ENCODE results near the gene FHOD1.
A peak's percentile ranks its signal among the peaks of the same experiment; 100 is the strongest.

Gene FHOD1

DNA sequence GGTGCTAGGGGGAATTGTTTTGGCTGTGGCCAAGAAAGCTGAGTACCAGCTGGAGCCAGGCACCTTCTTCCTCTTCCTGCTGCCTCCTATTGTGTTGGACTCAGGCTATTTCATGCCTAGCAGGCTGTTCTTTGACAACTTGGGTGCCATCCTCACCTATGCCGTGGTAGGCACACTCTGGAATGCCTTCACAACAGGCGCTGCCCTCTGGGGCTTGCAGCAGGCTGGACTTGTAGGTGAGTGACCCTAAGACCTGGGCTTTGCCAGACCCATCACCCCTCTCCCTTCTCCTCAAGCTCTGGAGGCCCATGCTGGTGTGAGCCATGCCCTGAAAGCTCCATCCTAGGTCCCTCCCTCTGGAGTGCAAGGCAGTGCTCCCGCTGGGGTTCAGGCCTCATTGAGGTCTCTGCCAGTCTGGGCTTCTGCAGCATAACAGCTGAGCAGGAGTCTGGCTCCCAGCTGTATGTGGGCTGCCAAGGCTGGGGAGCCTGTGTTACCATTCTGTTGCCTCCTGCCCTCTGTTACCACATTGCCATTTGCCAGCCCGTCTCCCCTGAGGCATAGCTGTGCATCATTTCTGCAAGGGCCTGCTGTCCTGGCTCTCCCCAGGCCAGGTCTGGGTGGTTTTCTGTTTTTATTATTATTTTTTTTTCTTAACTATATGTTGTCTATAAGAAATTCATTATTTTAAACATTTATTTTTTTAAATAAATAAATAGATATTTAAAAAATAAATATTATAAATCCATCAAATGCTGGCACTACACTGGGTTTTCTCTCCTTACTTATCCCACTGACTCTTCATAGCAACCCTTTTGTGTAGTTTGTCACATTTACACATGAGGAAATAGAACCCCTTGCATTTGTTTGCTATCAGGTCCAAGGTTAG, 5.6 kb upstream of the FHOD1 start:
- Histone ChIP-seq H3K4me3 (replicated peaks; ENCODE audit: insufficient read depth, low read length) (no peak overlapping the region), H3K27ac (replicated peaks) (no peak overlapping the region), H3K27me3 (ENCODE audit: insufficient read depth, poor library complexity, severe bottlenecking) (peaks cover 21% of the 10 kb centered on the region)
- DNase-seq (ENCODE audit: low read depth in 1 of 2, low spot score in 1 of 2) = no peak
- TF ChIP-seq REST (IDR thresholded peaks at IDR 0.05; ENCODE audit: insufficient replicate concordance, low read depth) = no peak
- TF ChIP-seq, protein P1, sequence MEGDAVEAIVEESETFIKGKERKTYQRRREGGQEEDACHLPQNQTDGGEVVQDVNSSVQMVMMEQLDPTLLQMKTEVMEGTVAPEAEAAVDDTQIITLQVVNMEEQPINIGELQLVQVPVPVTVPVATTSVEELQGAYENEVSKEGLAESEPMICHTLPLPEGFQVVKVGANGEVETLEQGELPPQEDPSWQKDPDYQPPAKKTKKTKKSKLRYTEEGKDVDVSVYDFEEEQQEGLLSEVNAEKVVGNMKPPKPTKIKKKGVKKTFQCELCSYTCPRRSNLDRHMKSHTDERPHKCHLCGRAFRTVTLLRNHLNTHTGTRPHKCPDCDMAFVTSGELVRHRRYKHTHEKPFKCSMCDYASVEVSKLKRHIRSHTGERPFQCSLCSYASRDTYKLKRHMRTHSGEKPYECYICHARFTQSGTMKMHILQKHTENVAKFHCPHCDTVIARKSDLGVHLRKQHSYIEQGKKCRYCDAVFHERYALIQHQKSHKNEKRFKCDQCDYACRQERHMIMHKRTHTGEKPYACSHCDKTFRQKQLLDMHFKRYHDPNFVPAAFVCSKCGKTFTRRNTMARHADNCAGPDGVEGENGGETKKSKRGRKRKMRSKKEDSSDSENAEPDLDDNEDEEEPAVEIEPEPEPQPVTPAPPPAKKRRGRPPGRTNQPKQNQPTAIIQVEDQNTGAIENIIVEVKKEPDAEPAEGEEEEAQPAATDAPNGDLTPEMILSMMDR (IDR thresholded peaks at IDR 0.05; ENCODE audit: insufficient read depth, low read length) = no peak
- TF ChIP-seq GABPA (IDR thresholded peaks at IDR 0.05; ENCODE audit: low read depth) = no peak
- no peak for TF ChIP-seq SPI1 (IDR thresholded peaks at IDR 0.05; ENCODE audit: borderline replicate concordance, low read depth)
- TF ChIP-seq POLR2AphosphoS5 (IDR thresholded peaks at IDR 0.05; ENCODE audit: low read depth) = no peak

GRCh38 chr16:67250045-67250327, 2.7 kb upstream of the FHOD1 start:
- H3K4me3 ChIP-seq (replicated peaks; ENCODE audit: insufficient read depth, low read length) = no peak overlapping the region

DNA sequence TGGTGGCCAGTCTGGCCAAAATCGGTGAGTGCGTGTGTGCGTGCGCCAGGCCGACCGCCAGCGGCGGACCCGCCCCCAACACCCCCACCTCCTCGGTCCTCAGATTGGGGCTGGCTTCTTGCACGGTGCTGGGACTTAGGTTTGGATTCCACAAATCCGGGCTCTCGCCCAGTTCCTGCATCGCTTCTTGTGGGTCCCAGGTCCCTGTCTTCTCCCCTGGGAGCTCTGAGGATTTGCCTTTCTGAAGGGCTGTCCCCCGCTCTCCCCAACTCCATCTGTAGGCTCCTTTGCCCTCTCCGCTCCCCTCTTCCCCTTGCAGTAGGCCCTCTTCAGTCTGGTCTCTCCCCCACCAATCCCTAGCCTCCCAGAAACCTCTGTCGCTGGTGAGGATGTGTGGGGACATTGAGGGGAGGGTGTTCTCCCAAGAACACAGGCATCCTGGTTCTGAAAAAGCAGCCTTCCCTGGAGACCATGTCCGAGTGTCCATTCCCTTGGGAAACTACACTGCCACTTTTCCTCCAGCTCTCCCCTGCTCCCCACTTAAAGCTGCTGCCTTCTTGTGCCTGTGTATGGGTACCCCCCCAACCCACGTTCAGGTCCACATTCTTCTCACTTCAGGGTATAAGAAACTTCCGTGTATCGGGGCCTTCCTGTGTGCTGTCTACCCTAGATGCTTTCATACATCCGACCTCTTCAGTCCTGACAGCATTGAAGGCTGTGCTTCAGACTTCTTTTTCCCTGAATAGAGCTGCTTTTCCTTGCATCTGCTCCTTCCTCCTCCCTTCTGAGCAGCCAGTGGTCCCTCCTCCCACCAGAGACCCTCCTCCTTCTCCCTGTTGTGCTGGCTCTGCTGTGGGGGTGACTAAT, 2.1 kb upstream of the FHOD1 start:
- Histone ChIP-seq H3K27ac (replicated peaks) (no peak overlapping the region), H3K27me3 (ENCODE audit: insufficient read depth, poor library complexity, severe bottlenecking) (peaks cover 21% of the 10 kb centered on the region), H3K4me3 (replicated peaks; ENCODE audit: insufficient read depth, low read length) (peak overlapping the region; percentile 14; the same call in 1 of the 2 replicates)
- DNase-seq (ENCODE audit: low read depth in 1 of 2, low spot score in 1 of 2) = no peak
- TF ChIP-seq, protein P1 (IDR thresholded peaks at IDR 0.05; ENCODE audit: insufficient read depth, low read length) = no peak
- TF ChIP-seq POLR2AphosphoS5 (IDR thresholded peaks at IDR 0.05; ENCODE audit: low read depth) = no peak
- TF ChIP-seq REST (IDR thresholded peaks at IDR 0.05; ENCODE audit: insufficient replicate concordance, low read depth) = no peak
- TF ChIP-seq GABPA (IDR thresholded peaks at IDR 0.05; ENCODE audit: low read depth) = no peak
- TF ChIP-seq SPI1 (IDR thresholded peaks at IDR 0.05; ENCODE audit: borderline replicate concordance, low read depth) = no peak

More at GRCh38 chr16:67250045-67250327, 2.7 kb upstream of the FHOD1 start:
- peaks cover 21% of the 10 kb centered on the region for H3K27me3 ChIP-seq (ENCODE audit: insufficient read depth, poor library complexity, severe bottlenecking)
- no peak overlapping the region for H3K27ac ChIP-seq (replicated peaks)
- TF ChIP-seq GABPA (IDR thresholded peaks at IDR 0.05; ENCODE audit: low read depth) = no peak
- no peak for DNase-seq (ENCODE audit: low read depth in 1 of 2, low spot score in 1 of 2)

Data from HL-60 (cell line).